RWPE1 (cell line): ENCODE results near the gene ARL16.

ENCODE experiments used
- CTCF ChIA-PET: fragments of 350-600 bp; sonication (Branson Sonifier 250); formaldehyde crosslinking; extraction: SDS; loops from one replicate; lab custom pipeline; 2021; lab: Yijun Ruan, JAX
- POLR2A ChIA-PET: fragments of 400-600 bp; formaldehyde crosslinking; extraction: SDS; loops from one replicate; lab custom pipeline; 2020; ENCODE audit warnings: antibody characterized with exemption; ENCODE audit not compliant: low non-redundant PET; lab: Yijun Ruan, JAX
- DNase-seq: peaks from one replicate; pipeline ENCODE4 v3.0.0; 2012; ENCODE audit warnings: low spot score
- H3K27ac ChIP-seq: fragments of 450-650 bp; 2 replicates; pipeline ENCODE4 v1.5.1; 2017
- CTCF ChIP-seq: fragments of 450-650 bp; conservative IDR thresholded peaks from 2 replicates; pipeline ENCODE4 v1.5.1; 2017; ENCODE audit warnings: low read depth, mild to moderate bottlenecking

The ARL16 gene

GRCh38 chr17:81656835-81657234, 26.8 kb downstream of the ARL16 start:
- ChIA-PET CTCF (no interaction called here), POLR2A (interaction anchor here (1.0 kb wide), 1 partner anchor 9 kb away, joined by 3 read pairs; the partner anchor contains the start of genes CCDC137 and OXLD1)
- DNase-seq, result no peak
- TF ChIP-seq CTCF, result no peak
- H3K27ac ChIP-seq, result no peak overlapping the region

- CTCF ChIA-PET, result interaction anchor here (0.6 kb wide), 1 partner anchor 53 kb away, joined by 3 read pairs; no protein-coding TSS in a partner anchor
- TF ChIP-seq CTCF, result no peak
- no peak for DNase-seq
- POLR2A ChIA-PET, result interaction anchor here (1.0 kb wide), 1 partner anchor 10 kb away, joined by 3 read pairs; the partner anchor contains the start of genes CCDC137 and OXLD1
- no peak within 1 kb of the TSS for H3K27ac ChIP-seq
These were observed 27.4 kb downstream of the ARL16 start, which contains the start of gene PDE6G for GRCh38 chr17:81656118-81656743. PDE6G (minus strand) TSS chr17:81656542; CDS start chr17:81653305, 3,237 bp downstream.

DNA sequence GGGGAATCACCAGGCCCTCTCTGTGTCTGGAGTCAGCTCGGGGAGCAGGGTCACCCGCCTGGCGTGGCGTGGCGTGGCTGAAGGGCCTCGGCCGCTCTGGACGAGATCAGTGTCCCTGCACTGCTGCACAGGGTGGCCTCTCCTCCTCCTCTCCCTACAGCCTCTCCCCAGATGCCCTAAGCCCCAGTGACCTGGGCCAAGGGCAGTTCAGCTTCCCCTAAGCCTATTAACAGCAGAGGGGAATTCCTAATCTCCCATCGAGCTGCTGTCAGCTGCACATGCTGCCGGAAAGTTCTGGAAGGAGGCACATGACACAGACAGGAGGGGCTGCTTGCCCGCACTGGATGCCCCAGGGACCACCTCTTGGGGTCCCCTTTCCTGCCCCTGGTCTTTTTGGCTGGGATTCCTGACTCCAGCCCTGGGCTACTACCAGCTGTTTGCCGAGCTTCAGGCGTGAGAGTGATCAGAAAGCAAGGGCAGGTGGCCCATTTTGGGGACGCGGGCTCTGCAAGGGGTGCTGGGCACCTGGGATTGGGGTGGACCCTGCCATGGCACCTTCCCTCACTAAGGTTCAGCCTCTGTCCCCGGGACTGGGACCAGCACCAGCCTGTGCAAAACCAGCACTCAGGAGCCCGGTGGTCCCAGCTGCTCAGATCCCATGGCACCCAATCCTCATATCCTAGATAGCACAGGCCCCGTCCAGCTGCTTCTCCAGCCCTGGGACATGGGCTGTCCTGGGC, 28.0 kb downstream of the ARL16 start:
- no peak for DNase-seq
- CTCF ChIA-PET, result interaction anchor here (0.6 kb wide), 2 partner anchors 52 to 1211 kb away, joined by 3 read pairs; no protein-coding TSS in a partner anchor
- no peak for TF ChIP-seq CTCF
- no peak overlapping the region for H3K27ac ChIP-seq
- POLR2A ChIA-PET, result interaction anchor here (1.0 kb wide), 1 partner anchor 10 kb away, joined by 3 read pairs; the partner anchor contains the start of genes CCDC137 and OXLD1

DNA sequence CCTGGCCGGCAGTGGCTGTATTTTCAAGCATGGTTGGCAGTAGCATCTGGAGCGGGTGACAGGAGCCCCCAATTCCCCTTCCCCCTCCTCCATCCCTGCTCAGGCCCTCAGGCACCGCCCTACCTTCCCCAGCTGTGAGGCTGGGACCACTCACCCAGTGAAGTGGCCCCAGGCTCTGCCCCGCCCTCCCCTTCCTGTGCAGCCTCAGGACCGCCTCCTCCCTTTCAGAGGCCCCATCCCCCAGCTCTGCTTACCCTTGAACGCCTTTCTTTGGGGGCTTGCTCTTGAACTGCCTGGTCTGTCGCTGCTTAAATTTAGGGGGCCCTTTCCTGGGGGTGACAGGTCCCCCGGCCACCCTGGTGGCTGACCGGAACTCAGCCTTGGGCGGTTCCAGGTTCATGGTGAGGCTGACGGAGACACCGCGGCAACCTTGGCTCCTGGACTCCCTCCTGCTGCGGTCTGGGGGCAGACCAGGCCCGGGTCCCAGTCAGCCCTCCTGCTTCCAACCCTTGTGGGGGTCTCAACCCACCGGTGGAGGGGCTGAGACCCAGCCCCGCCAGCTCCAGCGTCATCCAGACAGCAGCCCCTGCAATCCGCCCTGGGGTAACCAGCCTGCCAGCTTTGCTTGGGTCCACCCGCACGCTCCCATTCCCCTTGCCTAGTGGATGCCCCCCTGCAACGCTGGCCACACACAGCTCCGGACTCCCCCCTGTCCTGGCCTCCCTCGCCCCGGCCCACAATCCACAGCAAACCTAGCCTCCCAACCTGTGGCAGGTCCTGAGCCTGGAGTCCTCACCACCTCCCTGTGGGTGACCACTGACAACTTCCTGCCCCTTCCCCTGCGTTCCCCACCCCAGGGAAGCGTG, 30.5 kb downstream of the ARL16 start:
- POLR2A ChIA-PET, result interaction anchor here (0.7 kb wide), 1 partner anchor 10 kb away, joined by 5 read pairs; no protein-coding TSS in a partner anchor
- DNase-seq, result no peak
- H3K27ac ChIP-seq, result no peak overlapping the region
- CTCF ChIA-PET, result no interaction called here
- no peak for TF ChIP-seq CTCF

DNA sequence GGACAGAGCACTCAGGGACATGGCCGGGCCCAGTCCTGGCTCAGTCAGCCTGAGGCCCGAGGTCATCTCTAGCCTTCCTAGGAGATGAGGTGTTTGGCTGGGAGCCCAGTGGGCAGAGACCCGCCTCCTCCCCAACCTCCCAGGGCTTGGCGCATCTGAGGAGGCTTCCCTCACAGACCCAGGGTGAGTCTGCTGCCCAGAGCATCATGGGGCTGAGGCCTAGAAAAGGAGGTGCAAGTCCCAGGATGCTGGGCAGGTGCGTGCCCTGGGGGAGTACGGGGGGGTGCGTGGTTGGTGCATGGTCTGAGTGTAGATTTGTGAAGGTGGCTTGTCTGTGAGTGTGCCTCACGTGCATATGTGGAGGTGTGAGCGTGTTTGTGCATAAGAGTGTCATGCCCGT, 31.9 kb downstream of the ARL16 start:
- TF ChIP-seq CTCF, result no peak
- CTCF ChIA-PET, result no interaction called here
- POLR2A ChIA-PET, result no interaction called here
- peak; percentile 83 for DNase-seq
- H3K27ac ChIP-seq, result peak overlapping the region; percentile 29; the same call in 1 of the 2 replicates

DNA sequence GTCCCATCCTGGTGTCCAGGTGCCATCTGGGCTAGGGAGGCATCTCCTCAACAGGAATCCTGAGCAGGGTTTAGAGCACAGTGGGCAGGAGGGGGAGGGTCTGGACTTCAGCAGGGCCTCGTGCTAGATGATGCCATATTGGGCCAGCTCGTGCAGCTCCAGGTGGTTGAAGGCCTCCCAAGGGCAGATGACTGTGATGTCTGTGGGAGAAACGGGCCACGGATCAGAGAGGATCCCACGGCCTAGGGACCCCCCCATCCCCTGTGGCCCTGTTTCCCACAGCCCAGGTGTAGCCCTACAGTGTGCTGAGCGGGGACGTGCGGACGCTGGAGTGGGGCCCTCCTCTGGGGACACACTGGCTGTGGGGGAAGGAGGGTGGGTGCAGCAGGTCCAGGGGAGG, 32.6 kb downstream of the ARL16 start:
- no peak for DNase-seq
- ChIA-PET POLR2A (no interaction called here), CTCF (no interaction called here)
- H3K27ac ChIP-seq, result no peak overlapping the region; the same call in 1 of the 2 replicates
- no peak for TF ChIP-seq CTCF
